ENCODE measurements around the gene SGCD.

SGCD gene

GRCh38 chr5:156683509-156683908 lies 356.5 kb downstream of the SGCD start:
- Histone ChIP-seq H3K27me3 (ENCODE audit: insufficient read depth, low read length, poor library complexity, severe bottlenecking) (no peaks in the 10 kb centered on the region), H3K4me3 (ENCODE audit: low read length, poor library complexity, severe bottlenecking) (no peak overlapping the region), H3K79me2 (ENCODE audit: insufficient read depth, low read length) (no peaks in the 10 kb centered on the region), H3K9ac (ENCODE audit: low read depth, low read length, poor library complexity, severe bottlenecking) (peak overlapping the region; percentile 65), H3K36me3 (ENCODE audit: insufficient read depth, low read length) (no peaks in the 10 kb centered on the region), H3K9me3 (ENCODE audit: insufficient read depth, low read depth, low read length) (no peaks in the 10 kb centered on the region), H2AFZ (ENCODE audit: low read length) (no peak overlapping the region), H4K20me1 (ENCODE audit: insufficient read depth, low read length, poor library complexity, severe bottlenecking) (no peaks in the 10 kb centered on the region), H3K9me2 (replicated peaks; ENCODE audit: low read depth, low read length) (no peaks in the 10 kb centered on the region), H3K4me1 (ENCODE audit: insufficient read depth, low read length, poor library complexity, severe bottlenecking) (peaks cover 79% of the 10 kb centered on the region), H3F3A (ENCODE audit: low read depth) (peaks cover 8% of the 10 kb centered on the region; the same call in 1 of the 2 replicates), H3K4me2 (ENCODE audit: low read depth, low read length, poor library complexity, severe bottlenecking) (peak overlapping the region; percentile 46)
- TF ChIP-seq EZH2phosphoT487 (IDR thresholded peaks at IDR 0.05; ENCODE audit: borderline replicate concordance) = no peak
- TF ChIP-seq CTCF (conservative IDR thresholded peaks at IDR 0.05; ENCODE audit: low read length) = no peak

GRCh38 chr5:156684216-156684615 lies 357.3 kb downstream of the SGCD start:
- Histone ChIP-seq H3K36me3 (ENCODE audit: insufficient read depth, low read length) (no peaks in the 10 kb centered on the region), H3K4me1 (ENCODE audit: insufficient read depth, low read length, poor library complexity, severe bottlenecking) (peaks cover 72% of the 10 kb centered on the region), H3K4me3 (ENCODE audit: low read length, poor library complexity, severe bottlenecking) (no peak overlapping the region), H3K9ac (ENCODE audit: low read depth, low read length, poor library complexity, severe bottlenecking) (peak overlapping the region; percentile 65), H3F3A (ENCODE audit: low read depth) (peaks cover 8% of the 10 kb centered on the region; the same call in 1 of the 2 replicates), H3K9me3 (ENCODE audit: insufficient read depth, low read depth, low read length) (no peaks in the 10 kb centered on the region), H2AFZ (ENCODE audit: low read length) (no peak overlapping the region), H3K9me2 (replicated peaks; ENCODE audit: low read depth, low read length) (no peaks in the 10 kb centered on the region), H3K4me2 (ENCODE audit: low read depth, low read length, poor library complexity, severe bottlenecking) (no peak overlapping the region), H3K79me2 (ENCODE audit: insufficient read depth, low read length) (no peaks in the 10 kb centered on the region), H4K20me1 (ENCODE audit: insufficient read depth, low read length, poor library complexity, severe bottlenecking) (no peaks in the 10 kb centered on the region), H3K27me3 (ENCODE audit: insufficient read depth, low read length, poor library complexity, severe bottlenecking) (no peaks in the 10 kb centered on the region)
- TF ChIP-seq CTCF (conservative IDR thresholded peaks at IDR 0.05; ENCODE audit: low read length) (no peak), EZH2phosphoT487 (IDR thresholded peaks at IDR 0.05; ENCODE audit: borderline replicate concordance) (no peak)

GRCh38 chr5:156685481-156685880 lies 358.5 kb downstream of the SGCD start:
- Histone ChIP-seq H3K79me2 (ENCODE audit: insufficient read depth, low read length) (no peaks in the 10 kb centered on the region), H3K36me3 (ENCODE audit: insufficient read depth, low read length) (no peaks in the 10 kb centered on the region), H3K9me3 (ENCODE audit: insufficient read depth, low read depth, low read length) (no peaks in the 10 kb centered on the region), H3K27me3 (ENCODE audit: insufficient read depth, low read length, poor library complexity, severe bottlenecking) (no peaks in the 10 kb centered on the region), H2AFZ (ENCODE audit: low read length) (no peak overlapping the region), H3K4me3 (ENCODE audit: low read length, poor library complexity, severe bottlenecking) (no peak overlapping the region), H4K20me1 (ENCODE audit: insufficient read depth, low read length, poor library complexity, severe bottlenecking) (no peaks in the 10 kb centered on the region), H3K4me2 (ENCODE audit: low read depth, low read length, poor library complexity, severe bottlenecking) (no peak overlapping the region), H3K4me1 (ENCODE audit: insufficient read depth, low read length, poor library complexity, severe bottlenecking) (peaks cover 60% of the 10 kb centered on the region), H3F3A (ENCODE audit: low read depth) (peaks cover 8% of the 10 kb centered on the region; the same call in 1 of the 2 replicates), H3K9me2 (replicated peaks; ENCODE audit: low read depth, low read length) (no peaks in the 10 kb centered on the region), H3K9ac (ENCODE audit: low read depth, low read length, poor library complexity, severe bottlenecking) (no peak overlapping the region)
- no peak for TF ChIP-seq EZH2phosphoT487 (IDR thresholded peaks at IDR 0.05; ENCODE audit: borderline replicate concordance)
- no peak for TF ChIP-seq CTCF (conservative IDR thresholded peaks at IDR 0.05; ENCODE audit: low read length)

Measured in Loucy (cell line).